Ascending aorta (tissue), 2 donors: Measurements from ENCODE around the gene CEMIP. TPM values are rescaled to one million over a fixed set of nuclear protein-coding genes. Genes with fewer than 3 reads are reported as not detected.

Experiments used
- DNase-seq, 2 donors: peaks; one replicate each; pipeline ENCODE4 v3.0.0-alpha.2; 2019; ENCODE audit warnings: low spot score in 2 of 2
- H3K27ac ChIP-seq, 2 donors: fragments of 200-600 bp; sonication (generic); one replicate each; pipeline ENCODE4 v1.5.1; 2016 to 2017; ENCODE audit warnings: mild to moderate bottlenecking in 1 of 2
- H3K27me3 ChIP-seq: fragments of 200-600 bp; sonication (generic); one replicate; pipeline ENCODE4 v1.5.1; 2017
- H3K36me3 ChIP-seq, 2 donors: fragments of 200-600 bp; sonication (generic); one replicate each; pipeline ENCODE4 v1.5.1; 2016
- H3K4me1 ChIP-seq, 2 donors: fragments of 200-600 bp; sonication (generic); one replicate each; pipeline ENCODE4 v1.5.1; 2016 to 2017; ENCODE audit warnings: mild to moderate bottlenecking in 1 of 2
- H3K4me3 ChIP-seq, 2 donors: fragments of 200-600 bp; sonication (generic); one replicate each; pipeline ENCODE4 v1.5.1; 2016 to 2017; ENCODE audit warnings: mild to moderate bottlenecking in 1 of 2
- H3K9me3 ChIP-seq, 2 donors: fragments of 200-600 bp; sonication (generic); one replicate each; pipeline ENCODE4 v1.5.1; 2016
- CTCF ChIP-seq, 3 experiments: fragments of 200-600 bp in 2 of 3; fragments of 450-650 bp in 1 of 3; sonication (generic) in 2 of 3; IDR thresholded peaks; one replicate each; pipeline ENCODE4 v1.5.1; 2016 to 2019; ENCODE audit warnings: antibody characterized with exemption in 3 of 3, mild to moderate bottlenecking in 1 of 3, moderate library complexity in 1 of 3
- intact Hi-C: fragments of 100-400 bp; cut with DNase I; formaldehyde crosslinking; loops from one replicate; pipeline ENCODE4 v1.15.1; 2023
- total RNA-seq: library from RNA; depleted of rRNA; stranded (reverse); fragments of >200 nt; gene quantifications from one replicate; pipeline ENCODE4 v1.1.0, GENCODE V29; 2016

The CEMIP gene
- total RNA-seq, 1 donor from 2014 or later, result not detected

GRCh38 chr15:80991421-80991820 lies 212.3 kb downstream of the CEMIP start:
- TF ChIP-seq CTCF (IDR thresholded peaks at IDR 0.05), result no peak
- no peaks in the 10 kb centered on the region for H3K27me3 ChIP-seq
- no peaks in the 10 kb centered on the region for H3K9me3 ChIP-seq
- peak overlapping the region; percentile 91 to 92 for H3K27ac ChIP-seq
- H3K4me3 ChIP-seq, result no peak overlapping the region
- intact Hi-C loops, result loop anchor here (2.0 to 10.0 kb wide), 3 partner anchors 59 to 1053 kb away; partner anchors contain the start of genes MEX3B and ZFAND6
- DNase-seq, result peak in 1 of 2 donors; percentile 79
- peaks cover 0 to 28% of the 10 kb centered on the region in 2 donors for H3K4me1 ChIP-seq
- no peaks in the 10 kb centered on the region for H3K36me3 ChIP-seq

GRCh38 chr15:80992006-80992405 lies 212.8 kb downstream of the CEMIP start:
- Histone ChIP-seq H3K4me1 (peaks cover 0 to 25% of the 10 kb centered on the region in 2 donors), H3K36me3 (no peaks in the 10 kb centered on the region), H3K27ac (no peak overlapping the region), H3K4me3 (no peak overlapping the region), H3K9me3 (no peaks in the 10 kb centered on the region), H3K27me3 (no peaks in the 10 kb centered on the region)
- intact Hi-C loops, result loop anchor here (10.0 kb wide), 2 partner anchors 937 to 1053 kb away; partner anchors contain the start of genes MEX3B and ZFAND6
- no peak for TF ChIP-seq CTCF (IDR thresholded peaks at IDR 0.05)
- peak in 1 of 2 donors; percentile 18 for DNase-seq

GRCh38 chr15:80992441-80992840 lies 213.3 kb downstream of the CEMIP start:
- no peak for DNase-seq
- intact Hi-C loops, result loop anchor here (10.0 kb wide), 2 partner anchors 938 to 1052 kb away; partner anchors contain the start of genes MEX3B and ZFAND6
- Histone ChIP-seq H3K4me3 (no peak overlapping the region), H3K4me1 (peaks cover 0 to 21% of the 10 kb centered on the region in 2 donors), H3K27ac (no peak overlapping the region), H3K36me3 (no peaks in the 10 kb centered on the region), H3K27me3 (no peaks in the 10 kb centered on the region), H3K9me3 (no peaks in the 10 kb centered on the region)
- no peak for TF ChIP-seq CTCF (IDR thresholded peaks at IDR 0.05)

- H3K36me3 ChIP-seq, result no peaks in the 10 kb centered on the region
- H3K27ac ChIP-seq, result no peak overlapping the region
- H3K4me1 ChIP-seq, result no peaks in the 10 kb centered on the region
- no peak overlapping the region for H3K4me3 ChIP-seq
- no peaks in the 10 kb centered on the region for H3K9me3 ChIP-seq
- no peaks in the 10 kb centered on the region for H3K27me3 ChIP-seq
- intact Hi-C loops, result loop anchor here (10.0 kb wide), 2 partner anchors 941 to 1049 kb away; partner anchors contain the start of genes MEX3B and ZFAND6
- TF ChIP-seq CTCF (IDR thresholded peaks at IDR 0.05), result peak in 1 of 3 experiments; percentile 20
- no peak for DNase-seq
Observed at GRCh38 chr15:80996247-80996646, 217.1 kb downstream of the CEMIP start.

GRCh38 chr15:80997692-80998091 lies 218.5 kb downstream of the CEMIP start:
- DNase-seq, result no peak
- H3K36me3 ChIP-seq, result peaks cover 2 to 4% of the 10 kb centered on the region in 2 donors
- intact Hi-C loops, result loop anchor here (10.0 kb wide), 2 partner anchors 943 to 1047 kb away; partner anchors contain the start of genes MEX3B and ZFAND6
- TF ChIP-seq CTCF (IDR thresholded peaks at IDR 0.05), result no peak
- no peaks in the 10 kb centered on the region for H3K9me3 ChIP-seq
- H3K4me1 ChIP-seq, result peaks cover 3 to 4% of the 10 kb centered on the region in 2 donors
- H3K27me3 ChIP-seq, result no peaks in the 10 kb centered on the region
- no peak overlapping the region for H3K4me3 ChIP-seq
- H3K27ac ChIP-seq, result no peak overlapping the region
